ENCODE measurements around the gene HAUS3.

HAUS3 gene

GRCh38 chr4:2180410-2180809 lies 61.5 kb downstream of the HAUS3 start:
- intact Hi-C loops (cut with DNase I; ENCODE audit: low total_unique reads) = no loop called here
- TF ChIP-seq, protein P1, sequence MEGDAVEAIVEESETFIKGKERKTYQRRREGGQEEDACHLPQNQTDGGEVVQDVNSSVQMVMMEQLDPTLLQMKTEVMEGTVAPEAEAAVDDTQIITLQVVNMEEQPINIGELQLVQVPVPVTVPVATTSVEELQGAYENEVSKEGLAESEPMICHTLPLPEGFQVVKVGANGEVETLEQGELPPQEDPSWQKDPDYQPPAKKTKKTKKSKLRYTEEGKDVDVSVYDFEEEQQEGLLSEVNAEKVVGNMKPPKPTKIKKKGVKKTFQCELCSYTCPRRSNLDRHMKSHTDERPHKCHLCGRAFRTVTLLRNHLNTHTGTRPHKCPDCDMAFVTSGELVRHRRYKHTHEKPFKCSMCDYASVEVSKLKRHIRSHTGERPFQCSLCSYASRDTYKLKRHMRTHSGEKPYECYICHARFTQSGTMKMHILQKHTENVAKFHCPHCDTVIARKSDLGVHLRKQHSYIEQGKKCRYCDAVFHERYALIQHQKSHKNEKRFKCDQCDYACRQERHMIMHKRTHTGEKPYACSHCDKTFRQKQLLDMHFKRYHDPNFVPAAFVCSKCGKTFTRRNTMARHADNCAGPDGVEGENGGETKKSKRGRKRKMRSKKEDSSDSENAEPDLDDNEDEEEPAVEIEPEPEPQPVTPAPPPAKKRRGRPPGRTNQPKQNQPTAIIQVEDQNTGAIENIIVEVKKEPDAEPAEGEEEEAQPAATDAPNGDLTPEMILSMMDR (IDR thresholded peaks at IDR 0.05) = no peak
- H3K4me3 ChIP-seq = no peak overlapping the region
- H3K9me3 ChIP-seq = peaks cover 0 to 5% (median 0%) of the 10 kb centered on the region in 3 donors
- no peaks in the 10 kb centered on the region for H3K4me1 ChIP-seq
- H3K27ac ChIP-seq = no peak overlapping the region
- H3K36me3 ChIP-seq = peaks cover 0 to 7% (median 0%) of the 10 kb centered on the region in 3 donors
- DNase-seq = no peak
- no peaks in the 10 kb centered on the region for H3K27me3 ChIP-seq

DNA sequence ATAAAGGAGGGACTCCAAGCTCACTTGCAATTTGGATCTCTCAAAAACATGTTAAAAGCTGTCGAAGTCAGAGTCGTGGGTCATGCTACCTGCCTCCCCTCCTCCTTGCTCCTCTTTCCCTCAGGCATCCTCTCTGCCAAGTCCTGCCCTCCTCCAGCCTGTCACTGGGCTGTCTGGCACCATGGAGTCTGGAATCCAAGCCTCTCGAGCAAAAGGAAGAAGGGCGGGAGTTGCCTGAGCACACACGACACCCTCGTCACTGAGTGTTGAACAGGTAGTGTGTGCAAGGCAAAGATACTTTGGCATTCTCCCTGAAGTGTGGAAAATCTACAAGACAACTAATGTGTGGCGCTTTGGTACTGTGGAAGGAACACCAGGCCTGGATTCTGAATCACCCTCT lies 62.2 kb downstream of the HAUS3 start:
- Histone ChIP-seq H3K4me1 (no peaks in the 10 kb centered on the region), H3K4me3 (no peak overlapping the region), H3K27ac (no peak overlapping the region), H3K27me3 (no peaks in the 10 kb centered on the region), H3K36me3 (peaks cover 0 to 7% (median 0%) of the 10 kb centered on the region in 3 donors), H3K9me3 (peaks cover 0 to 5% (median 0%) of the 10 kb centered on the region in 3 donors)
- intact Hi-C loops (cut with DNase I; ENCODE audit: low total_unique reads) = no loop called here
- TF ChIP-seq, protein P1 (IDR thresholded peaks at IDR 0.05) = no peak
- no peak for DNase-seq

DNA sequence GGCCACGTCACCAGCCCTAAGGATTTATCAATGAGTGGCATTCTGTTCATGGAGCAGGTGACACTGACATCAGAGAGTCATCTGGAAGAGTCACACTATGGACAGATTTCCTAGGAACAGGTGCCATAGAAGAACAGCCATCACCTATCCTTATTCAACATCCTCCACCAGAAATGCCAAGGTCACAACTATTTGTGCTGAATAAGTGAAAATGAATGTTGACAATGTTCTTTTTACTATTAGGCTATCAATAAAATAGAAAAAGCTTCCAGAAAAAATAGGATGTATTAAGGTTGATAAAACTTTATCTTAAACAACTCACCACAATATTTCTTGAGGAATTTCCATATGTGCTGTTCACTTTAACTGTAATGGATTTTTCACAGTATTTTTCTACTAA lies 62.9 kb downstream of the HAUS3 start:
- no peak for DNase-seq
- no peak overlapping the region for H3K27ac ChIP-seq
- TF ChIP-seq, protein P1 (IDR thresholded peaks at IDR 0.05) = no peak
- H3K27me3 ChIP-seq = no peaks in the 10 kb centered on the region
- intact Hi-C loops (cut with DNase I; ENCODE audit: low total_unique reads) = no loop called here
- no peaks in the 10 kb centered on the region for H3K4me1 ChIP-seq
- peaks cover 0 to 5% (median 0%) of the 10 kb centered on the region in 3 donors for H3K9me3 ChIP-seq
- H3K4me3 ChIP-seq = no peak overlapping the region
- peaks cover 0 to 7% (median 0%) of the 10 kb centered on the region in 3 donors for H3K36me3 ChIP-seq
